A549 treated with ZK216348 at 1 μM for 4 hours (cell line): ENCODE results near the gene AXDND1. TPM values are rescaled to one million over a fixed set of nuclear protein-coding genes. Genes with fewer than 3 reads are reported as not detected.

Experiments
- total RNA-seq: library from RNA; stranded (reverse); fragments of 200-300 nt; extraction: Qiagen RNA extraction; gene quantifications from 5 replicates; pipeline ENCODE4 v1.2.3, GENCODE V29; 2022; ENCODE audit warnings: low read depth

The AXDND1 gene, protein sequence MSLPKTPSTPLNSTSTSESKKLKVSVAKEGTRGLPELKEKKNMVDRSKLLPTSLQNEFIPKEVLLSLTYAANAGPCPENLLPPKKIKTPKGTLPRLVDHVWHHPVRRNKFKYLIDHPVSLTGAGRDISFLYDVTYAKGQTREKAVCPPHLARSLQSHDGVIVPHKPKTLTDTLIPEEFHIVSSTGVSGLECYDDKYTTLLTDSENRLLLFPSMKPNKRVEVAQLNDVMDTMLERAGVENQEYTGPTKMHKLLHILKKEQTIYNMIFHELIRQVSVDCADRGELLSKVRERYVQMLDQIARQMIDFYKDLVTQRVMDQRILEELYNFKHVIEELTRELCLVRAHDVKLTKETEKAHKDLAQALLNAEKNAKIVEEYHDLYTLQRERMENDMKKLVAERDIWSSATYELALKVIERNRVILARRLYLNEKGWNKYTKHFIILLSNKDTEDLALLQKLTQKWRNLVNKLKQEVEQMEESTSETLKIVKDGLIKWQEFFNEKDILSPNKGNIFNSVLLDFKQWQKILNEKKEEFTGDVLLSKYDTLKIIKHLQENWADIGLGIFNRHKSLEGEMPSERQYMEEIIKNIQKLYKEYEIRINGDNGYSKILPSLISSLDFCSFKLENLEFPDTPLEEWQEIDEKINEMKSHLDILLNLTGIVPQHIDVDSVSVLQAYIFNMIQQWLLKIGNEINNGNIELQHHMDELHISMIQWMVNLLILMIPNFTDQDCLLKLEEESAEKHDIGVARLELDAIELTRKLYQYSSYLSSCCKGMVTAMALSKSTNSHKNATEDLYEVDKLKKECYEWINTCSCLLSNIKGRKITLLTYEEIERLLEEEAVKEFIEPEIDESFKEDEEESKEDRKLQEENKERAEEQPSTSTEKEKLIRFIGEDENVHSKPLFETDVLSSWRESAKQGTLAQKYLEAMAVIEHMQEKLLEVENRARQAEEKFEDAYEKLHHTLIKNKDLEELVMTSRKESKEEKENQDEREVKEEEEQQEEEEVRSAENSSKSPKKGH
- 0.19 to 0.79 TPM (median 0.55 TPM) in 3 of 5 replicates, not detected in the others for total RNA-seq

GRCh38 chr1:179365342-179366092 is at the start of gene AXDND1:
Gene AXDND1, plus strand, starts transcription at chr1:179365971. Its CDS starts 539 bp downstream, at chr1:179366510.

DNA sequence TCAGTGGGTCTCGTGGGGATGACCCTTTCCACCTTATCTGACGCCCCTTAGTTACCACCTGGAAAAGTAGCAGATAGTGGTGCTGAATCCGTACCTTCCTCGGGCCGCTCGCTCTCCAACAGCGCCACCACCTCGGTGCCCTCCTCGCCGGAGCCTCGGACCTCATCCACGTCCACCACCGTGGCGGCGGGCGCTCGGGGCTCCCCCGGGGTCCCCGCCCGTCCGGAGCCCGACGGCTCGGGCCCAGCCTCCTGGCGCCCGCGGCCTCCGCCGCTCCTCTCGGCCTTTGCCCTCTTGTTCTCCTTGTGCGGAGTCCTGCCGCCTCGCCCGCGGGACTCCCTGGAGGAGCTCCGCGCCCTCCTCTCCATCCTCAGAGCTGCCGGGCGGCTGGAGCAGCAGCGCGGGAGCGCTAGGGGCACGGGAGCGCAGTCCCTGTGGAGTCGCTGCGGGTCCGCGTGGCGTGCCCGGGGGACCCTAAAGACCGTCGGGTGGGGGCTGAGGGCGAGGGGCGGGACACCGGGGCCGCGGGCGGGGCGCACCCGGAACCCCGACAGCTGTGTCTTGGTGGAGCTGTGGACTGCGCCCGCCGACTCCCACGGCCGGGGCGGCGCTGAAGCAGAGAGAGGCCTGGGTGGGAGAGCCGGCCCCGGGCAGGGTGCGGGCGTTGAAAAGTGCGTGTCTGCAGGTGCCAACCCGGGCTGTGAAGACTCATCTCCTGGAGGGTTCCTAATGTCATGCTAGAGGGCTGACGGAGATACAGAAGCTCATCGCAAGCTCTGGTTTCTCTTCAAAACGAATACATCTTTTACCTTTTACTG is 209.9 kb downstream of the AXDND1 start, which contains the start of gene NPHS2:
TSS of gene NPHS2 (minus strand) at position 452 of the 818 bp plus-strand sequence. CDS start at position 368, 84 bp downstream.

GRCh38 chr1:179591592-179592580 is 226.1 kb downstream of the AXDND1 start, which contains the start of gene TDRD5:
Gene TDRD5, plus strand, starts transcription at chr1:179591832. Its CDS starts 784 bp downstream, at chr1:179592616.

Other genes starting within 250 kb of the AXDND1 start
- gene ABL2, start 136.3 kb upstream of the AXDND1 start, total RNA-seq: 14.4 to 22.6 TPM (median 17.6 TPM) in 5 replicates
- gene SOAT1, start 72.2 kb upstream of the AXDND1 start, total RNA-seq: 21.8 to 34.2 TPM (median 28.2 TPM) in 5 replicates
- gene NPHS2, start 210.0 kb downstream of the AXDND1 start, total RNA-seq: not detected in 5 replicates
- 0.04 to 0.14 TPM (median 0.07 TPM) in 4 of 5 replicates, not detected in the other for gene TDRD5, start 225.9 kb downstream of the AXDND1 start, total RNA-seq